Activated CD4-positive, alpha-beta memory T cell treated with anti-CD3 and anti-CD28 coated beads for 36 hours (primary cell): ENCODE results near the gene SAMD4B. TPM values are rescaled to one million over a fixed set of nuclear protein-coding genes. Genes with fewer than 3 reads are reported as not detected.
A peak's percentile ranks its signal among the peaks of the same experiment; 100 is the strongest.

Experiments used
- CTCF ChIA-PET: fragments of 350-600 bp; sonication (Branson Sonifier 250); formaldehyde crosslinking; loops from one replicate; lab custom pipeline; 2021; ENCODE audit warnings: antibody characterized with exemption, inconsistent platforms; lab: Charles Lee
- POLR2A ChIA-PET: fragments of 350-600 bp; sonication (Branson Sonifier 250); formaldehyde crosslinking; loops from one replicate; lab custom pipeline; 2021; ENCODE audit warnings: antibody characterized with exemption; lab: Charles Lee
- DNase-seq: peaks from one replicate; pipeline ENCODE4 v3.0.0-alpha.2; 2020
- H3K27ac Mint-ChIP-seq: one replicate; pipeline ENCODE4 v1.8.0; 2021; ENCODE audit warnings: mixed read lengths
- H3K27me3 Mint-ChIP-seq: one replicate; pipeline ENCODE4 v1.8.0; 2021; ENCODE audit warnings: mixed read lengths
- H3K36me3 Mint-ChIP-seq: one replicate; pipeline ENCODE4 v1.8.0; 2021; ENCODE audit warnings: mixed read lengths
- H3K4me1 Mint-ChIP-seq: one replicate; pipeline ENCODE4 v1.8.0; 2021; ENCODE audit warnings: low read depth, mixed read lengths
- H3K4me3 Mint-ChIP-seq: one replicate; pipeline ENCODE4 v1.8.0; 2021; ENCODE audit warnings: mild to moderate bottlenecking, mixed read lengths
- H3K9me3 Mint-ChIP-seq: one replicate; pipeline ENCODE4 v1.8.0; 2021; ENCODE audit warnings: mixed read lengths
- intact Hi-C: fragments of 100-400 bp; cut with micrococcal nuclease; formaldehyde crosslinking; loops from one replicate; pipeline ENCODE4 v1.15.1; 2023
- total RNA-seq, 2 experiments: library from RNA; stranded (reverse); gene quantifications; one replicate each; pipeline ENCODE4 v1.2.3, GENCODE V29; 2021

Gene SAMD4B
- total RNA-seq, 2 experiments from 2014 or later = 49.4 to 51.3 TPM

GRCh38 chr19:39316627-39317321 lies 25.4 kb upstream of the SAMD4B start:
- H3K27ac Mint-ChIP-seq = no peak overlapping the region
- H3K36me3 Mint-ChIP-seq = peaks cover 14% of the 10 kb centered on the region
- POLR2A ChIA-PET = no interaction called here

GRCh38 chr19:39317476-39317875 lies 24.7 kb upstream of the SAMD4B start:
- H3K4me3 Mint-ChIP-seq = no peak overlapping the region
- H3K27me3 Mint-ChIP-seq = no peaks in the 10 kb centered on the region
- DNase-seq = no peak
- H3K9me3 Mint-ChIP-seq = no peaks in the 10 kb centered on the region
- H3K36me3 Mint-ChIP-seq = peaks cover 10% of the 10 kb centered on the region
- ChIA-PET POLR2A (no interaction called here), CTCF (no interaction called here)
- intact Hi-C loops = no loop called here
- no peak overlapping the region for H3K27ac Mint-ChIP-seq
- H3K4me1 Mint-ChIP-seq = peaks cover 17% of the 10 kb centered on the region

More at GRCh38 chr19:39316627-39317321, 25.4 kb upstream of the SAMD4B start:
- no peaks in the 10 kb centered on the region for H3K9me3 Mint-ChIP-seq
- no peak overlapping the region for H3K4me3 Mint-ChIP-seq
- CTCF ChIA-PET = no interaction called here
- DNase-seq = no peak
- intact Hi-C loops = no loop called here
- no peaks in the 10 kb centered on the region for H3K27me3 Mint-ChIP-seq
- peaks cover 17% of the 10 kb centered on the region for H3K4me1 Mint-ChIP-seq

GRCh38 chr19:39318071-39318470 lies 24.1 kb upstream of the SAMD4B start:
- POLR2A ChIA-PET = no interaction called here
- DNase-seq = no peak
- Mint-ChIP-seq H3K4me1 (peaks cover 19% of the 10 kb centered on the region), H3K36me3 (peaks cover 8% of the 10 kb centered on the region), H3K4me3 (no peak overlapping the region), H3K9me3 (no peaks in the 10 kb centered on the region), H3K27me3 (no peaks in the 10 kb centered on the region), H3K27ac (no peak overlapping the region)
- intact Hi-C loops = no loop called here
- CTCF ChIA-PET = no interaction called here

GRCh38 chr19:39318690-39319089 lies 23.5 kb upstream of the SAMD4B start:
- ChIA-PET POLR2A (no interaction called here), CTCF (interaction anchor here (0.6 kb wide), 1 partner anchor 357 kb away, joined by 3 read pairs; no protein-coding TSS in a partner anchor)
- Mint-ChIP-seq H3K4me1 (peaks cover 21% of the 10 kb centered on the region), H3K27ac (no peak overlapping the region), H3K27me3 (no peaks in the 10 kb centered on the region), H3K4me3 (peak overlapping the region; percentile 54), H3K36me3 (peaks cover 5% of the 10 kb centered on the region), H3K9me3 (no peaks in the 10 kb centered on the region)
- no peak for DNase-seq
- intact Hi-C loops = no loop called here

- intact Hi-C loops = no loop called here
- DNase-seq = no peak
- no peak overlapping the region for H3K27ac Mint-ChIP-seq
These were observed 22.9 kb upstream of the SAMD4B start for GRCh38 chr19:39319098-39319891.

GRCh38 chr19:39319892-39320248 lies 22.4 kb upstream of the SAMD4B start:
- Mint-ChIP-seq H3K9me3 (no peaks in the 10 kb centered on the region), H3K27me3 (no peaks in the 10 kb centered on the region), H3K27ac (no peak overlapping the region), H3K36me3 (peaks cover 4% of the 10 kb centered on the region), H3K4me1 (peaks cover 21% of the 10 kb centered on the region), H3K4me3 (peak overlapping the region; percentile 66)
- CTCF ChIA-PET = no interaction called here
- intact Hi-C loops = no loop called here
- POLR2A ChIA-PET = no interaction called here
- DNase-seq = no peak

More at GRCh38 chr19:39319098-39319891, 22.9 kb upstream of the SAMD4B start:
- peaks cover 21% of the 10 kb centered on the region for H3K4me1 Mint-ChIP-seq
- peaks cover 5% of the 10 kb centered on the region for H3K36me3 Mint-ChIP-seq
- peak overlapping the region; percentile 54 for H3K4me3 Mint-ChIP-seq
- ChIA-PET CTCF (interaction anchor here (0.6 kb wide), 1 partner anchor 358 kb away, joined by 3 read pairs; no protein-coding TSS in a partner anchor), POLR2A (no interaction called here)
- H3K27me3 Mint-ChIP-seq = no peaks in the 10 kb centered on the region
- no peaks in the 10 kb centered on the region for H3K9me3 Mint-ChIP-seq

GRCh38 chr19:39321117-39321831 lies 20.9 kb upstream of the SAMD4B start:
- H3K4me1 Mint-ChIP-seq = peaks cover 21% of the 10 kb centered on the region
- intact Hi-C loops = no loop called here
- ChIA-PET CTCF (no interaction called here), POLR2A (no interaction called here)
- H3K27ac Mint-ChIP-seq = peak overlapping the region; percentile 7
- peaks cover 2% of the 10 kb centered on the region for H3K36me3 Mint-ChIP-seq
- peak overlapping the region; percentile 73 for H3K4me3 Mint-ChIP-seq
- H3K27me3 Mint-ChIP-seq = no peaks in the 10 kb centered on the region
- no peaks in the 10 kb centered on the region for H3K9me3 Mint-ChIP-seq
- DNase-seq = no peak

- ChIA-PET CTCF (no interaction called here), POLR2A (no interaction called here)
- Mint-ChIP-seq H3K9me3 (no peaks in the 10 kb centered on the region), H3K4me3 (peak overlapping the region; percentile 73), H3K27me3 (no peaks in the 10 kb centered on the region), H3K27ac (no peak overlapping the region), H3K4me1 (peaks cover 23% of the 10 kb centered on the region), H3K36me3 (peaks cover 3% of the 10 kb centered on the region)
- DNase-seq = no peak
- intact Hi-C loops = no loop called here
These were observed 20.4 kb upstream of the SAMD4B start for GRCh38 chr19:39321832-39322176.

- H3K9me3 Mint-ChIP-seq = no peaks in the 10 kb centered on the region
- H3K4me1 Mint-ChIP-seq = peaks cover 31% of the 10 kb centered on the region
- CTCF ChIA-PET = interaction anchor here (1.0 kb wide), 1 partner anchor 202 kb away, joined by 5 read pairs; no protein-coding TSS in a partner anchor
- intact Hi-C loops = no loop called here
- no peak overlapping the region for H3K4me3 Mint-ChIP-seq
- POLR2A ChIA-PET = no interaction called here
- peaks cover 20% of the 10 kb centered on the region for H3K36me3 Mint-ChIP-seq
- DNase-seq = no peak
- no peak overlapping the region for H3K27ac Mint-ChIP-seq
- H3K27me3 Mint-ChIP-seq = no peaks in the 10 kb centered on the region
These were observed 17.9 kb upstream of the SAMD4B start for GRCh38 chr19:39324242-39324842.

GRCh38 chr19:39325778-39326665 lies 16.2 kb upstream of the SAMD4B start:
- POLR2A ChIA-PET = interaction anchor here (1.0 kb wide), 1 partner anchor 10 kb away, joined by 3 read pairs; the partner anchor contains the start of gene GMFG
- H3K27ac Mint-ChIP-seq = peak overlapping the region; percentile 2
- intact Hi-C loops = loop anchor here (5.0 kb wide), 1 partner anchor 204 kb away; no protein-coding TSS in a partner anchor

More at GRCh38 chr19:39325778-39326665, 16.2 kb upstream of the SAMD4B start:
- peaks cover 22% of the 10 kb centered on the region for H3K36me3 Mint-ChIP-seq
- H3K4me1 Mint-ChIP-seq = peaks cover 35% of the 10 kb centered on the region
- no peak overlapping the region for H3K4me3 Mint-ChIP-seq
- H3K27me3 Mint-ChIP-seq = no peaks in the 10 kb centered on the region
- DNase-seq = peak; percentile 24
- H3K9me3 Mint-ChIP-seq = no peaks in the 10 kb centered on the region
- CTCF ChIA-PET = interaction anchor here (0.8 to 3.0 kb wide), 7 partner anchors 9 to 204 kb away, joined by 3 to 21 read pairs (median 4); partner anchors contain the start of gene GMFG
